A549 (cell line): ENCODE measurements around the gene ELANE. TPM values are rescaled to one million over a fixed set of nuclear protein-coding genes. Genes with fewer than 3 reads are reported as not detected.
"Not testable (repeated sequence)": the region's sequence is repeated elsewhere in the genome, so short reads cannot be mapped to it uniquely, and the experiment has no call there.

ENCODE experiments used
- ATAC-seq, 2 experiments: fragments of 200-7000 bp in 1 of 2; fragments of >200 bp in 1 of 2; cut with Nextera tagmentation in 1 of 2; cut with Tn5 transposase in 1 of 2; 3 replicates each; pipeline versions ENCODE4 v1.8.0 to v1.9.1; 2018 to 2020; ENCODE audit warnings: mild to moderate bottlenecking in 1 of 2, moderate library complexity in 1 of 2
- CTCF ChIA-PET: fragments of 300-600 bp; sonication (Branson Sonifier 250); formaldehyde crosslinking; extraction: SDS; loops from one replicate; lab custom pipeline; 2021; ENCODE audit warnings: antibody characterized with exemption, inconsistent platforms; lab: Yijun Ruan, JAX
- POLR2A ChIA-PET: fragments of 350-600 bp; formaldehyde crosslinking; extraction: SDS; loops from one replicate; lab custom pipeline; 2021; ENCODE audit warnings: antibody characterized with exemption, inconsistent platforms; lab: Yijun Ruan, JAX
- DNase-seq, 2 experiments: peaks; one replicate each; pipeline versions ENCODE4 v3.0.0 to v3.0.0-alpha.2; 2011 to 2016; ENCODE audit warnings: low read depth in 1 of 2, low spot score in 1 of 2
- FAIRE-seq: peaks from 2 replicates; lab custom pipeline; 2011; peaks lifted over from hg19 to GRCh38; lab: Jason Lieb, UNC
- H3K27ac ChIP-seq, 2 experiments: fragments of >200 bp; sonication (Bioruptor Twin); formaldehyde crosslinking; 3 replicates each; pipeline ENCODE4 v1.5.1; 2016 to 2017
- H3K4me1 ChIP-seq: fragments of >200 bp; sonication (Bioruptor Twin); formaldehyde crosslinking; 3 replicates; pipeline ENCODE4 v1.6.1; 2016
- H3K4me2 ChIP-seq: fragments of >200 bp; sonication (Bioruptor Twin); formaldehyde crosslinking; 3 replicates; pipeline ENCODE4 v1.6.1; 2016
- H3K4me3 ChIP-seq: fragments of >200 bp; sonication (Bioruptor Twin); formaldehyde crosslinking; 3 replicates; pipeline ENCODE4 v1.5.1; 2016
- H3K9me3 ChIP-seq: fragments of >200 bp; sonication (Bioruptor Twin); formaldehyde crosslinking; 3 replicates; pipeline ENCODE4 v1.6.1; 2016
- CBX8 ChIP-seq: fragments of 200-600 bp; sonication (generic); IDR thresholded peaks from 2 replicates; pipeline ENCODE4 v1.6.1; 2016
- CHD4 ChIP-seq: fragments of 200-600 bp; sonication (generic); IDR thresholded peaks from 2 replicates; pipeline ENCODE4 v1.6.1; 2016; ENCODE audit warnings: antibody characterized with exemption, mild to moderate bottlenecking, borderline replicate concordance
- E2F6 ChIP-seq: IDR thresholded peaks from 2 replicates; pipeline ENCODE4 v1.6.1; 2012; ENCODE audit warnings: low read depth, borderline replicate concordance
- EP300 ChIP-seq, 2 experiments: fragments of >200 bp; sonication (Bioruptor Twin); formaldehyde crosslinking; IDR thresholded peaks; 2 replicates in 1 of 2; 3 replicates in 1 of 2; pipeline ENCODE4 v1.6.1; 2016 to 2017
- HOXB13 ChIP-seq: fragments of 250-450 bp; sonication (Bioruptor Pico); IDR thresholded peaks from 2 replicates; pipeline ENCODE4 v1.5.0; 2020; ENCODE audit warnings: low read depth, mild to moderate bottlenecking, moderate library complexity
- HOXB5 ChIP-seq: fragments of 250-450 bp; sonication (Bioruptor Pico); IDR thresholded peaks from 2 replicates; pipeline ENCODE4 v1.5.0; 2020; ENCODE audit warnings: mild to moderate bottlenecking, moderate library complexity
- KDM1A ChIP-seq: fragments of 200-600 bp; sonication (generic); IDR thresholded peaks from 2 replicates; pipeline ENCODE4 v1.6.1; 2016; ENCODE audit warnings: low read depth, mild to moderate bottlenecking
- KDM5A ChIP-seq: fragments of 200-600 bp; sonication (generic); IDR thresholded peaks from 2 replicates; pipeline ENCODE4 v1.6.1; 2016; ENCODE audit warnings: antibody characterized with exemption, mild to moderate bottlenecking
- NPAS2 ChIP-seq: fragments of 250-450 bp; sonication (Bioruptor Pico); IDR thresholded peaks from 2 replicates; pipeline ENCODE4 v1.8.0; 2022; ENCODE audit warnings: mild to moderate bottlenecking, moderate library complexity, borderline replicate concordance
- POLR2AphosphoS2 ChIP-seq: conservative IDR thresholded peaks from 2 replicates; pipeline ENCODE4 v1.6.1; 2012; ENCODE audit warnings: low read length, improper control_type of control experiment, inconsistent platforms
- SREBF2 ChIP-seq: fragments of 450-650 bp; IDR thresholded peaks from 2 replicates; pipeline ENCODE4 v1.6.1; 2014; ENCODE audit warnings: mild to moderate bottlenecking, moderate library complexity
- WGBS: methylation state at CpG from one replicate; pipeline ENCODE4 v1.1.6; 2017; ENCODE audit errors: missing lambda C conversion rate; 5-methylcytosine and 5-hydroxymethylcytosine counted together
- polyA plus RNA-seq, 4 experiments: library from polyadenylated mRNA; depleted of rRNA in 3 of 4; stranded (reverse); fragments of >200 nt; fragmentation: RNase III in 1 of 4; extraction: RNeasy Plus Mini Kit Qiagen cat#74134 plus additional on column Dnase treatment in 1 of 4; gene quantifications; 2 replicates in 3 of 4; 3 replicates in 1 of 4; pipeline ENCODE4 v1.2.3, GENCODE V29; 2011 to 2017
- TF ChIP-seq, protein P1 (sequence below): fragments of 200-600 bp; sonication (generic); IDR thresholded peaks from 2 replicates; pipeline ENCODE4 v1.6.1; 2016; ENCODE audit warnings: antibody characterized with exemption, mild to moderate bottlenecking, moderate library complexity

The ELANE gene
- polyA plus RNA-seq, 2 of the 4 experiments (the other 2 are of a cell fraction), result 0.15 to 0.35 TPM

GRCh38 chr19:876780-877314, 24.7 kb downstream of the ELANE start:
- H3K4me1 ChIP-seq, result peaks cover 14% of the 10 kb centered on the region
- no peaks in the 10 kb centered on the region for H3K9me3 ChIP-seq
- CTCF ChIA-PET, result interaction anchor here (1.6 kb wide), 1 partner anchor 21 kb away, joined by 3 read pairs; no protein-coding TSS in a partner anchor
- no peak overlapping the region for H3K27ac ChIP-seq
- H3K4me2 ChIP-seq, result no peak overlapping the region
- TF ChIP-seq CHD4, result no peak
- no peak for TF ChIP-seq NPAS2 (CRISPR knock-in tag)
- TF ChIP-seq SREBF2, result no peak
- no peak for TF ChIP-seq EP300 (IDR thresholded peaks at IDR 0.05)
- TF ChIP-seq HOXB5 (CRISPR knock-in tag), result no peak
- no peak for TF ChIP-seq E2F6
- no peak for TF ChIP-seq KDM1A
- no peak for TF ChIP-seq CBX8
- TF ChIP-seq POLR2AphosphoS2, result no peak
- TF ChIP-seq KDM5A, result no peak
- no peak for TF ChIP-seq HOXB13
- TF ChIP-seq, protein P1, sequence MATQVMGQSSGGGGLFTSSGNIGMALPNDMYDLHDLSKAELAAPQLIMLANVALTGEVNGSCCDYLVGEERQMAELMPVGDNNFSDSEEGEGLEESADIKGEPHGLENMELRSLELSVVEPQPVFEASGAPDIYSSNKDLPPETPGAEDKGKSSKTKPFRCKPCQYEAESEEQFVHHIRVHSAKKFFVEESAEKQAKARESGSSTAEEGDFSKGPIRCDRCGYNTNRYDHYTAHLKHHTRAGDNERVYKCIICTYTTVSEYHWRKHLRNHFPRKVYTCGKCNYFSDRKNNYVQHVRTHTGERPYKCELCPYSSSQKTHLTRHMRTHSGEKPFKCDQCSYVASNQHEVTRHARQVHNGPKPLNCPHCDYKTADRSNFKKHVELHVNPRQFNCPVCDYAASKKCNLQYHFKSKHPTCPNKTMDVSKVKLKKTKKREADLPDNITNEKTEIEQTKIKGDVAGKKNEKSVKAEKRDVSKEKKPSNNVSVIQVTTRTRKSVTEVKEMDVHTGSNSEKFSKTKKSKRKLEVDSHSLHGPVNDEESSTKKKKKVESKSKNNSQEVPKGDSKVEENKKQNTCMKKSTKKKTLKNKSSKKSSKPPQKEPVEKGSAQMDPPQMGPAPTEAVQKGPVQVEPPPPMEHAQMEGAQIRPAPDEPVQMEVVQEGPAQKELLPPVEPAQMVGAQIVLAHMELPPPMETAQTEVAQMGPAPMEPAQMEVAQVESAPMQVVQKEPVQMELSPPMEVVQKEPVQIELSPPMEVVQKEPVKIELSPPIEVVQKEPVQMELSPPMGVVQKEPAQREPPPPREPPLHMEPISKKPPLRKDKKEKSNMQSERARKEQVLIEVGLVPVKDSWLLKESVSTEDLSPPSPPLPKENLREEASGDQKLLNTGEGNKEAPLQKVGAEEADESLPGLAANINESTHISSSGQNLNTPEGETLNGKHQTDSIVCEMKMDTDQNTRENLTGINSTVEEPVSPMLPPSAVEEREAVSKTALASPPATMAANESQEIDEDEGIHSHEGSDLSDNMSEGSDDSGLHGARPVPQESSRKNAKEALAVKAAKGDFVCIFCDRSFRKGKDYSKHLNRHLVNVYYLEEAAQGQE, result no peak
- 84% methylated on average over 13 of the region's 29 CpGs for WGBS
- ATAC-seq (no peak), FAIRE-seq (no peak), DNase-seq (no peak)
- POLR2A ChIA-PET, result no interaction called here
- H3K4me3 ChIP-seq, result no peak overlapping the region

DNA sequence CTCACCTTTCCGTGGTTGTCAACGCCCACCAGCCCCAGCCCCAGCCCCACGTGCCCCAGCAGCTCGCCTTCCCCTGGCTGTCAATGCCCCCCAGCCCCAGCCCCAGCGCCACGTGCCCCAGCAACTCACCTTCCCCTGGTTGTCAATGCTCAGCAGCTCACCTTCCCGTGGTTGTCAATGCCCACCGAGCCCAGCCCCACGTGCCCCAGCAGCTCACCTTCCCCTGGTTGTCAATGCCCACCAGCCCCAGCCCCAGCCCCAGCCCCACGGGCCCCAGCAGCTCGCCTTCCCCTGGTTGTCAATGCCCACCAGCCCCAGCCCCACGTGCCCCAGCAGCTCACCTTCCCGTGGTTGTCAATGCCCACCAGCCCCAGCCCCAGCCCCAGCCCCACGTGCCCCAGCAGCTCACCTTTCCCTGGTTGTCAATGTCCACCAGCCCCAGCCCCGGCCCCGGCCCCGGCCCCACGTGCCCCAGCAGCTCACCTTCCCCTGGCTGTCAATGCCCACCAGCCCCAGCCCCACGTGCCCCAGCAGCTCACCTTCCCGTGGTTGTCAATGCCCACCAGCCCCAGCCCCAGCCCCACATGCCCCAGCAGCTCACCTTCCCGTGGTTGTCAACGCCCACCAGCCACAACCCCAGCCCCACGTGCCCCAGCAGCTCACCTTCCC, 26.0 kb downstream of the ELANE start:
- CTCF ChIA-PET, result interaction anchor here (0.9 to 1.8 kb wide), 4 partner anchors 14 to 43 kb away, joined by 3 to 5 read pairs (median 4); partner anchors contain the start of genes MED16 and RNU6-9

GRCh38 chr19:878751-879561, 26.9 kb downstream of the ELANE start:
- ChIA-PET CTCF (interaction anchor here (0.9 to 1.8 kb wide), 4 partner anchors 14 to 42 kb away, joined by 3 to 5 read pairs (median 4); partner anchors contain the start of genes MED16 and RNU6-9), POLR2A (interaction anchor here (0.6 to 1.2 kb wide), 4 partner anchors 9 to 126 kb away, joined by 3 to 8 read pairs (median 4); partner anchors contain the start of gene MED16)
- not testable (repeated sequence) for H3K27ac ChIP-seq, H3K4me1 ChIP-seq, H3K4me3 ChIP-seq, ATAC-seq, DNase-seq, FAIRE-seq, H3K9me3 ChIP-seq, H3K4me2 ChIP-seq
- 70% methylated on average over 16 of the region's 24 CpGs for WGBS

More for the DNA sequence above, 26.0 kb downstream of the ELANE start:
- FAIRE-seq, ATAC-seq, H3K4me3 ChIP-seq, H3K4me2 ChIP-seq, DNase-seq, H3K27ac ChIP-seq, H3K4me1 ChIP-seq, H3K9me3 ChIP-seq: not testable (repeated sequence)
- POLR2A ChIA-PET, result interaction anchor here (0.6 kb wide), 1 partner anchor 55 kb away, joined by 5 read pairs; no protein-coding TSS in a partner anchor
- WGBS, result 60% methylated on average over 2 of the region's 23 CpGs
